ENCODE measurements around the gene CNKSR1. TPM values are rescaled to one million over a fixed set of nuclear protein-coding genes. Genes with fewer than 3 reads are reported as not detected.

CNKSR1 gene
- total RNA-seq (2014; rRNA removed; shearing (Covaris generic)) = 0.08 and 0.27 TPM in 2 replicates
- 0.54 and 1.4 TPM in 2 replicates for polyA plus RNA-seq (2015; cell fraction: cytosol; rRNA removed)
- 1.3 and 5.6 TPM in 2 replicates for polyA plus RNA-seq (2015; cell fraction: nucleus; rRNA removed)

DNA sequence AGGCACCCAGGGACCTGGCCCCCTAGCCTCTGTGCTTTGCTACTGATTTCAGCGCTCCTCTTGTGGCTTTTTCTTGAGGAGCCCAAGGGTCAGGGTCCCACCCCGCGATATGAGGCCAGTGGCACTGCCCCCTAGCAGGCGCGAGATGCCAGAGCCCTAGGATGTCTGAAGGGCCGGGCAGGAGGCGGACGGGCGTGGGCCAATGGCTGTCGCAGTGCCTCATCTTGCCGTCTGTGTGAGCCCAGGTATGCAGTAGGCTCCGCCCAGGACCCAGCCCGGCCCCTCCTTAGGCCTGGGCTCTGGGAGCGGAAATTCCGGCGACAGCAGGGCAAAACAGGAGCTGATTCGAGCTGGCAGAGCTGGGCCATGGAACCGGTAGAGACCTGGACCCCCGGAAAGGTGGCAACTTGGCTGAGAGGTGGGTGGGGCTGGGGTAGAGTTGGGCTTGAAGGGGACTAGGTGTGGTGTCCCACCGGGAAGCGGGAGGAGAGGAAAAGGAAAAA lies at the start of gene CNKSR1:
Gene CNKSR1 (plus strand): TSS at position 310 of the 503 bp plus-strand sequence. CDS start 57 bp downstream, at position 367.
- DNase-seq (ENCODE audit: low read depth, low spot score) = no peak
- in situ Hi-C loops (cut with HindIII; ENCODE audit: low pct_unique_long_range_greater_than_20kb, low sequenced_read_pairs) = no loop called here

DNA sequence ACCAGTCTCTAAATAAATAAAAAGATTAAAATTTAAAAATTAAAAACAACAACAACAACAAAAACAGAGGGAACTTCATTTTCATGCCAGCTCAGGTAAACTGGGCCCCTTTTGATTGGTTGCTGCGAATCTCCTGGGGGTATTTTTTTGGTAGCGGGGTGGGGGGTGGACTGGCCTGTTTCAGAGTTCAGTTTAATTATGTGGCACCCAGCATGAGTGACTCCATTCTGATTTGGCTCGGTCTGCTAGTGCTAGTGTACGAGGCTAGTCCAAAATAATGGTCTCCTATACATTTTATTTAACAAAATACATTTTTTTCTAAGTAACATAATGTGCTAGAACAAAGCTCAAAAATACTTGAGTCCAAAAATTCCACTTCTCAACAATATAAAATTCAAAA lies 47.5 kb upstream of the CNKSR1 start:
- DNase-seq (ENCODE audit: low read depth, low spot score) = no peak
- in situ Hi-C loops (cut with HindIII; ENCODE audit: low pct_unique_long_range_greater_than_20kb, low sequenced_read_pairs) = no loop called here

GRCh38 chr1:26130695-26131094 lies 46.6 kb upstream of the CNKSR1 start:
- in situ Hi-C loops (cut with HindIII; ENCODE audit: low pct_unique_long_range_greater_than_20kb, low sequenced_read_pairs) = no loop called here
- no peak for DNase-seq (ENCODE audit: low read depth, low spot score)

DNA sequence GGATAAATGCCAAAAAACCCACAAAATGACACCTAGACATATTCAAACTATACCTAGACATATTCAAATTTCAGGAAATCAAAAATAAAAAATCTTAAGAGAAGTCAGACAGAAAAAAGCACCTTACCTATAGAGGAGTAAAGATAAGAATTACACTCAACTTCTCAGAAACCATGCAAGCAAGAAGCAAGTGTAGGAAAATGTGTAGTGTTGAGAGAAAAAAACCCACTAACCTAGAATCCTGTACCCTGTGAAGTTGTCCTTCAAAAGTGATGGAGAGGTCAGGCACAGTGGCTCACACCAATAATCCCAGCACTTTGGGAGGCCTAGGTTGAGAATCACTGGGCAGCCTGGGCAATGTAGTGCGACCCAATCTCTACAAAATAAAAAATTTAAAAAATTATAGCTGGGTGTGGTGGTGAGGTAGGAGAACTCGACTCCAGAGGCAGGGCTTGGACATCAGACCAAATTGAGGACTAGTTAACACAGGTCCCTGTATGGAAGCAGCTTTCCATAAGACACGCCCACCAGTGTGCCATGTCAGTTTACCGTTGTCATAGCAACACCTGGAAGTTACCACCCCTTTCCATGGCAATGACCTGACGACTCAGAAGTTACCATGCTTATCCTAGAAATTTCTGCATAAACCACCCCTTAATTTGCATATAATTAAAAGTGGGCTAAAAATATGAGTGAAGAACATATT lies 45.0 kb upstream of the CNKSR1 start:
- in situ Hi-C loops (cut with HindIII; ENCODE audit: low pct_unique_long_range_greater_than_20kb, low sequenced_read_pairs) = no loop called here

DNA sequence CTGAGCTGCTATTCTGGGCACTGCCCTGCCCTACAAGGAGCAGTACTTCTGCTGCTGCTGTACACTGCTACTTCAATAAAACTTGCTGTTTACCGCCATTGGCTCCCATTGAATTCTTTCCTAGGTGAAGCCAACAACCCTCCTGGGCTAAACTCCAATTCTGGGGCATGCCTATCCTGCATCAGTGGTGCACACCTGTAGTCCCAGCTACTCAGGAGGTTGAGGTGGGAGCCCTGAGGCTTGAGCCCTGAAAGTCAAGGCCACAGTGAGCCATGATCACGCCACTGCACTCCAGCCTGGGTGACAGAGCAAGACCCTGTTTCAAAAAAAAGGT lies 44.5 kb upstream of the CNKSR1 start:
- in situ Hi-C loops (cut with HindIII; ENCODE audit: low pct_unique_long_range_greater_than_20kb, low sequenced_read_pairs) = no loop called here

More for the DNA sequence above, 45.0 kb upstream of the CNKSR1 start:
- peak; percentile 50 for DNase-seq (ENCODE audit: low read depth, low spot score)

DNA sequence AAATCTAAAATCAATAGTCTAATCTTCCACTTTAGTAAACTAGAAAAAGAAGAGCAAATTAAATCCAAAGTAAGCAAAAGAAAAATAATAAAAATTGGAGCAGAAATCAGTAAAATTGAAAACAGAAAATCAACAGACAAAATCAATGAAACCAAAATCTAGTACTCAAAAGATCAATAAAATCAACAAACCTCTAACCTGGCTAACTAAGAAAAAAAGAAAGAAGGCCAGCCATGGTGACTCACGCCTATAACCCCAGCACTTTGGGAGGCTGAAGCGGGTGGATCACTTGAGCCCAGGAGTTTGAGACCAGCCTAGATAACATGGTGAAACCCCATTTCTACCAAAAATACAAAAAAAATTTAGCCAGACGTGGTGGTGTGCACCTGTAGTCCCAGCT lies 42.8 kb upstream of the CNKSR1 start:
- DNase-seq (ENCODE audit: low read depth, low spot score) = no peak
- in situ Hi-C loops (cut with HindIII; ENCODE audit: low pct_unique_long_range_greater_than_20kb, low sequenced_read_pairs) = no loop called here

More for the DNA sequence above, 44.5 kb upstream of the CNKSR1 start:
- no peak for DNase-seq (ENCODE audit: low read depth, low spot score)

- DNase-seq (ENCODE audit: low read depth, low spot score) = no peak
- in situ Hi-C loops (cut with HindIII; ENCODE audit: low pct_unique_long_range_greater_than_20kb, low sequenced_read_pairs) = no loop called here
These were observed 38.2 kb upstream of the CNKSR1 start for GRCh38 chr1:26138974-26139558.

GRCh38 chr1:26142159-26142558 lies 35.1 kb upstream of the CNKSR1 start:
- in situ Hi-C loops (cut with HindIII; ENCODE audit: low pct_unique_long_range_greater_than_20kb, low sequenced_read_pairs) = no loop called here
- DNase-seq (ENCODE audit: low read depth, low spot score) = no peak

DNA sequence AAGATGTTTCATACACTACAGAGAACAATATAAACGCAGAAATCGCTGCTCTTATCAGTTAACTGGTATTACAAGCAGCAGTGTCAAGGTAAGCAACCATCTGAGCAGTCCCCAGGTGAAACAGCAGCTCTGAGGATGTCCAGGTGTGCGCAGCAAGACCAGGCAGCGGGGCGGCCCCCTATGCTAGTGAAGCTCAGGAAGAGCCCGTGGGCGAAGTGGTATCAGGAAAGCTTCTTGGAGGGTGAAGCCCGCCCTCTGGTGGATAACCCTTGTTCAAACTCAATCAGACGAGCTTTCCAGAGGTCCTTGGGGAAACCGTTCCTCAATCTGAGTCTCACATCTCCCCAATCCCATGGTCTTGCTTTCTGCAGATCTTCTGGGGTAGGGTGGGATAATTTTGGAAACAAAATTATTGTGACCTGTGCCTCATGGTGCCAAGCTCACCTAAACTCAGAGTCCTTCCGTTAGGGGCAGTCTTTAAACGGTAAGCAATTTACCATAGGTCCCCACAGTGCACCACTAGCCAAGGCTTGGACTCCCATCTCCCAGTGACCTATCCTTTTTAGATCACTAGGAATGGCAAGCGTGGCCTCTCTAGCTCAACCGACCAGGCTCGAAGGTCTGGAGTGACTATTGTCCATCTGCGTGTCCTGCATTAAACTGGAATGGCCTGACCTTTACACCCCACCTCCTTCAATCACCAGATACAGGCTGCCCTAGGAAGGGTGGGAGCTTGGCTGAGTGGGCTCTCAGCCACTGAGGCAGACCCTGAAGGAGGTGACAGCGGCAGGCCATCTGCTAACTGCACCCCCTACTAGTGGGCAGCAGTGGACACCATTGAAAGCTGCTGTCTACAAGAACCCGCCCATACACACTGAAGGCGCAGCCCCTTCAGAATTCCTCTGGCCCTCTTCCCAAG lies 32.0 kb upstream of the CNKSR1 start:
- in situ Hi-C loops (cut with HindIII; ENCODE audit: low pct_unique_long_range_greater_than_20kb, low sequenced_read_pairs) = no loop called here

DNA sequence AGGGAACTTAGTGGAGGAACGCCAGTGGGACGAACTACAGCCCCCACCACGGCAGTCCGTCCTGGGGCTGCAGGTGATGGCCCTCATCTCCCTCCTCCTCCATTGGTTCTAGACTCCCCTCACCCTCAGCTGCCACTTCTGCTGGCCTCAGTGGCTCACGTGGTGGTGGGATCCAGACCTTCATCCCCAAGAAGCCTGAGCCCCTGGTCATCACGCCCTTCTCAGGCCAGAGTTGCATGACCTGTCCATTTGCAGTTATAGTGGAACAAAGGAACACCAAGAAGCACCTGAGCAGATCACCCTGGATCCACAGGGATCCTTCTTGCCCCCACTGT lies 31.4 kb upstream of the CNKSR1 start:
- no peak for DNase-seq (ENCODE audit: low read depth, low spot score)
- in situ Hi-C loops (cut with HindIII; ENCODE audit: low pct_unique_long_range_greater_than_20kb, low sequenced_read_pairs) = no loop called here

More for the DNA sequence above, 32.0 kb upstream of the CNKSR1 start:
- peak; percentile 88 for DNase-seq (ENCODE audit: low read depth, low spot score)

GRCh38 chr1:26148887-26149286 lies 28.4 kb upstream of the CNKSR1 start:
- no peak for DNase-seq (ENCODE audit: low read depth, low spot score)
- in situ Hi-C loops (cut with HindIII; ENCODE audit: low pct_unique_long_range_greater_than_20kb, low sequenced_read_pairs) = no loop called here

DNA sequence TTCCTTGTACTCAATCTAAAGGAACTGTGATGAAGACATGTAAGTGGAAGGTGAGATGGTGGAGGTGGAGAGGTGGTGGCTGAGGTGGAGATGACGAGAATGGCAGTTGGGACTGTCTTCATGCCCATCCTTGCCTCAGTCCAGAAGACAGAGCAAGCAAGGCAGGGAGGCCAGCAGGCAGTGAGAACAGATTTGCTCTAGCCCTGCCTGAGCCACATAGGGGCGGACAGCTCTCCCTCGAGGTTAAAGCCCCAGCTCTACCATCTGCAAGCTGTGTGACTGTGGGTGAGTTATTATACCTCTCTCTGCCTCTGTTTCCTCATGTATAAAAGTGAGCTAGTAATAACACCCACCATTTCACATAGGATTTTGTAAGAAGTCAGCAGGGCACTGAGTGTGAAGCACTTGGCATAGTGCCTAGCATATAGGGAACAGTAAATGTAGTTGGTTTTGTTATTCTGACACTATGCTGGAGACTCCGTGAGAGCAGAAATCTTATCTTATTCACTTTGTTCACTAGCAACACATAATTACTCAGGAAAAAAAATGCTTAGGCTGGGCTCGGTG lies 23.2 kb upstream of the CNKSR1 start:
- in situ Hi-C loops (cut with HindIII; ENCODE audit: low pct_unique_long_range_greater_than_20kb, low sequenced_read_pairs) = no loop called here
- no peak for DNase-seq (ENCODE audit: low read depth, low spot score)

GRCh38 chr1:26154750-26155149 lies 22.5 kb upstream of the CNKSR1 start:
- in situ Hi-C loops (cut with HindIII; ENCODE audit: low pct_unique_long_range_greater_than_20kb, low sequenced_read_pairs) = no loop called here
- no peak for DNase-seq (ENCODE audit: low read depth, low spot score)

DNA sequence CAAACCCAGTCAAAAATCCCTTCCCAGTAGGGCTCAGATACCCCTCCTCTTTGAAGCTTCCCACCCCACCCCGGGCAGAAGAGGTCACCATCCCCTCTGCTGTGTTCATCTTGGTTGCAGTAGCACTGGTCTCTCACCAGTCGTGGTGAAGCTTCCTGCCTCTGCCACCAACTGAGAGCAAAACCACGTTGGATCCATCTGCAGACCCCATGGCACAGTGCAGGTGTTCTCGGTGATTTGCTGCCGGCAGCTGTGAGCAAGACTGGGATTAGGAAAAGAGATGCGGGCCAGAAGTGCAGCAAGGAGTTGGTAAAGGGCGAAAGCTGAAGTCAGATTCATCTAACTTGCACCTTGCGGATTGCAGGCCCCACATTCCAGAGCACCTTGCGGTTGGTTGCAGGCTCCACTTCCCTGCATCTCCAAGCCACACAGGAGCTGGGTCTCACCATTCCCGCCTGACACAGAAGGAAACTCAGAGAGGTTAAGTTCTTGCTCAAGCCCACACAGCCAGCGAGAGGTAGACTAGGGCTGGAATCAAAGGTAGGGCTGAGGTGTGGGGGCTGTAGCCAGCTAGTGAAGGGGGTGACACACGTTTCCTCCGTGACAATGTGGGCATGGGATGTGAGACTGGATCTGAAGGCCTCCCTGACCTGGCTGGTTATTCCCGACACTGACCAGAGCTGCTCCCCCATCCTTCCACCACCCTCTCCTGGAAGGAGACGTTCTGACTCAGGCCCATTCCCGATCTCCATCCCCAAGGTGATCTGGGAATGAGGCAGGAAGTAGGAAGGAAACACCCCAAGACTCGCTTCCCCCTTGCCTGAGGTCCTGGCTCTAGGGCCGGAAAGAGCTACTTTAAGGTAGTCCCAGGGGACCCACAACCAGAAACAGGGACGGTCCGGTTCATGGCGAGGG lies 21.7 kb upstream of the CNKSR1 start:
- no peak for DNase-seq (ENCODE audit: low read depth, low spot score)
- in situ Hi-C loops (cut with HindIII; ENCODE audit: low pct_unique_long_range_greater_than_20kb, low sequenced_read_pairs) = no loop called here

DNA sequence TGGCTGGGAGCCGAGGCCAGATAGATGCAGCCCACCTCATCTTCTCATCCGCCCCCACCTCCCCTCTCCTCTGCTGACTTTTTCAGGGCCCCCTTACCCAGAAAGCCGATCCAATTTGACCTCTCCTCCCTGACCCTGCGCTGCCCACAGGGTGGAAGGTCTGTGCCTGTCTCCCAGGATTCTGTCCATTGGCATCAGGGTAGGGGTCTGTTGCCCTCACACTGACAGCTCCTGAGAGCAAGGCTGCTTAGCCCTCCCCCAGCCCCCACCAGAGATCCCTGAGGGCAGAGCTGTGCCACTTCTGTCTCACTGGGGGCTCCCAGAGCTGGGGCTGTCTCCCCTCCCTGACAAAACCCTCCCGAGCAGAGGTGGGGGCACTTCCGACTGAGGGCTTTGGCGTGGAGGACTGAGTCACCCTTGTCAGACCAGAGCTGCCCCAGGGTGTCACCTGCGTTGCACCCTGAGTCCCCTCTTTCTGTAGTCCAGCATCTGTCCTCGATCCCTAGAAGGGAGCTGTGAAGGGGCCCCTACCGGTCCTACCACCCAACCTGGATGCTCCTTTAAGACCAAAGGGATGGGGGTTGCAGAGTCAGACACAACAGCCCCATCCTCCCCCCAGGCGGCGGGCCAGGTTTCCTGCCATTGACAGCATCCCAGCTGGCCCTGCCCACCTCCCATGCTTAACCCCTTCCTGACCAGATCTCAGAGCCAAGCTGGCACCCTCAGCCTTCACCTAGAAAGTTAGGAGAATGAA lies 20.8 kb upstream of the CNKSR1 start:
- DNase-seq (ENCODE audit: low read depth, low spot score) = no peak
- in situ Hi-C loops (cut with HindIII; ENCODE audit: low pct_unique_long_range_greater_than_20kb, low sequenced_read_pairs) = no loop called here

DNA sequence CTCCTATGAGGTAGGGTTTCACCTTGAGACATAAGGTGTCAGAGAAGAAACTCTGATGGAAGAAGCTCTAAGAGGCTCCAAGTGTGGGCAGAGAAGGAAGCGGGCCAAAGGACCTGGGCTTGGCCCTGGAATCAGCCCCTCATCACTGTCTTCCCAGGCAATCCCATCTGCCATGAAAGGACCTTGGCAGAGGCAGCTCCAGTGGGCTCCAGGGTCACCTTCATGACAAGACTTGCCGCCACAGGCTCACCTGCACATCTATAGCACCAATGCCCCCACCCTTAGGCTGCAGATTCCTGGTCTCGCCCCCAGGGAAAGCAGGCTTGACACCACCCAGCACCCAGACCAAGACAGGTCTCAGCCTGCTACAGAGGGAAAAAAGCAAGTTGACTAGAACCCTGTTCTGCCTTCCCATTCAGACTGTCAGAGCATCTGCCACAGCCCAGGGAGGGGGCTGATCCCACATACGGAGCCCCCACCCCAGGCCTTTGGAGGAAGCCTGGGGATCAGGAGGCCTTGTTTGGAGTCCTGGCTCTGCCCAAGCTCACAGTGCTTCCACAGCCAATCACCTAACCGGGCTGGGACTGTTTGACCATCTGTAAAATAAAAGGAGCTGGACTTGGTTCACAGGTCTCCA lies 18.9 kb upstream of the CNKSR1 start:
- in situ Hi-C loops (cut with HindIII; ENCODE audit: low pct_unique_long_range_greater_than_20kb, low sequenced_read_pairs) = no loop called here
- no peak for DNase-seq (ENCODE audit: low read depth, low spot score)
